HG03442 (cell line): ENCODE data around the gene PTGS2.
A peak's percentile ranks its signal among the peaks of the same experiment; 100 is the strongest.
"Not testable (repeated sequence)": the region's sequence is repeated elsewhere in the genome, so short reads cannot be mapped to it uniquely, and the experiment has no call there.

Experiments
- ATAC-seq: cut with Tn5 transposase; IDR thresholded peaks from one replicate; pipeline ENCODE4 v1.9.1; 2021; ENCODE audit warnings: mild to moderate bottlenecking, moderate library complexity; ENCODE audit not compliant: unreplicated experiment

Gene PTGS2

GRCh38 chr1:186670297-186671135, 9.7 kb downstream of the PTGS2 start:
- ATAC-seq: no peak

- ATAC-seq: not testable (repeated sequence)
Measured at GRCh38 chr1:186669784-186670183, 10.4 kb downstream of the PTGS2 start.

GRCh38 chr1:186664217-186664616, 16.0 kb downstream of the PTGS2 start:
- not testable (repeated sequence) for ATAC-seq

GRCh38 chr1:186662752-186663151, 17.5 kb downstream of the PTGS2 start:
- ATAC-seq: no peak

GRCh38 chr1:186659890-186660341, 20.3 kb downstream of the PTGS2 start:
- no peak for ATAC-seq

GRCh38 chr1:186658999-186659398, 21.2 kb downstream of the PTGS2 start:
- ATAC-seq: no peak

- ATAC-seq: no peak
Measured at GRCh38 chr1:186657481-186657880, 22.7 kb downstream of the PTGS2 start.

- no peak for ATAC-seq
Measured at GRCh38 chr1:186655876-186656275, 24.3 kb downstream of the PTGS2 start.

- no peak for ATAC-seq
Measured at GRCh38 chr1:186654741-186655140, 25.5 kb downstream of the PTGS2 start.

GRCh38 chr1:186653312-186653711, 26.9 kb downstream of the PTGS2 start:
- ATAC-seq: no peak

GRCh38 chr1:186648613-186649012, 31.6 kb downstream of the PTGS2 start:
- no peak for ATAC-seq

GRCh38 chr1:186647985-186648384, 32.2 kb downstream of the PTGS2 start:
- not testable (repeated sequence) for ATAC-seq

GRCh38 chr1:186643614-186644013, 36.6 kb downstream of the PTGS2 start:
- ATAC-seq: no peak

- ATAC-seq: not testable (repeated sequence)
Measured at GRCh38 chr1:186637567-186637966, 42.7 kb downstream of the PTGS2 start.

- no peak for ATAC-seq
Measured at GRCh38 chr1:186636786-186637185, 43.4 kb downstream of the PTGS2 start.

- no peak for ATAC-seq
Measured at GRCh38 chr1:186634511-186634910, 45.7 kb downstream of the PTGS2 start.

- no peak for ATAC-seq
Measured at GRCh38 chr1:186633116-186633515, 47.1 kb downstream of the PTGS2 start.

GRCh38 chr1:186629341-186629740, 50.9 kb downstream of the PTGS2 start:
- ATAC-seq: no peak

- peak; percentile 84 for ATAC-seq
Measured at GRCh38 chr1:186628910-186629309, 51.3 kb downstream of the PTGS2 start.

GRCh38 chr1:186627019-186627418, 53.2 kb downstream of the PTGS2 start:
- no peak for ATAC-seq

GRCh38 chr1:186626356-186626932, 53.8 kb downstream of the PTGS2 start:
- ATAC-seq: peak; percentile 49

GRCh38 chr1:186623551-186623950, 56.7 kb downstream of the PTGS2 start:
- ATAC-seq: no peak
